Lung (tissue), 12 donors: Measurements from ENCODE around the gene TMEM222. TPM values are rescaled to one million over a fixed set of nuclear protein-coding genes. Genes with fewer than 3 reads are reported as not detected.

Experiments used
- ATAC-seq: fragments of 200-7000 bp; cut with Tn5 transposase; one replicate; pipeline ENCODE4 v1.9.1; 2020; ENCODE audit warnings: moderate number of reproducible peaks; ENCODE audit not compliant: insufficient read depth, low FRiP score
- DNase-seq, 3 donors: peaks; one replicate each; pipeline ENCODE4 v3.0.0-alpha.2; 2013 to 2017
- H3K27ac ChIP-seq, 2 donors: one replicate each; pipeline ENCODE4 v1.5.1; 2013; ENCODE audit warnings: mild to moderate bottlenecking in 2 of 2, moderate library complexity in 2 of 2, control low read depth in 1 of 2, inconsistent platforms in 1 of 2, low read depth in 1 of 2, low read length in 1 of 2
- H3K27me3 ChIP-seq, 3 donors: one replicate each; pipeline ENCODE4 v1.5.1; 2013; ENCODE audit warnings: low read length in 2 of 3; ENCODE audit not compliant: control insufficient read depth in 3 of 3, insufficient read depth in 3 of 3
- H3K36me3 ChIP-seq, 4 donors: one replicate each; pipeline ENCODE4 v1.5.1; 2013; ENCODE audit warnings: low read length in 4 of 4, mild to moderate bottlenecking in 1 of 4, moderate library complexity in 1 of 4; ENCODE audit not compliant: control insufficient read depth in 4 of 4, insufficient read depth in 4 of 4
- H3K4me1 ChIP-seq, 5 donors: one replicate each; pipeline ENCODE4 v1.5.1; 2013; ENCODE audit warnings: low read length in 5 of 5, mild to moderate bottlenecking in 2 of 5, moderate library complexity in 1 of 5; ENCODE audit not compliant: control insufficient read depth in 5 of 5, insufficient read depth in 5 of 5
- H3K4me3 ChIP-seq: one replicate; pipeline ENCODE4 v1.5.1; 2013; ENCODE audit warnings: mild to moderate bottlenecking, control low read depth, moderate library complexity
- H3K9ac ChIP-seq, 2 donors: one replicate each; pipeline ENCODE4 v1.5.1; 2013; ENCODE audit warnings: low read length in 2 of 2, control low read depth in 1 of 2; ENCODE audit not compliant: insufficient read depth in 1 of 2
- H3K9me3 ChIP-seq, 4 donors: one replicate each; pipeline ENCODE4 v1.5.1; 2013; ENCODE audit warnings: low read length in 3 of 4, mild to moderate bottlenecking in 1 of 4, moderate library complexity in 1 of 4; ENCODE audit not compliant: control insufficient read depth in 4 of 4, insufficient read depth in 3 of 4
- WGBS, 2 donors: extraction: QIAGEN DNeasy Blood & Tissue Kit; methylation state at CpG; one replicate each; pipeline ENCODE4 v1.1.7; 2013; 5-methylcytosine and 5-hydroxymethylcytosine counted together
- polyA plus RNA-seq, 2 donors: library from polyadenylated mRNA; stranded (reverse); fragments of 200-250 nt; gene quantifications; one replicate each; pipeline ENCODE4 v1.2.1, GENCODE V29; 2013
- total RNA-seq, 2 donors: library from RNA; depleted of rRNA in 1 of 2; stranded (reverse); fragments of >200 nt in 1 of 2; gene quantifications; one replicate each; pipeline ENCODE4 v1.2.1, GENCODE V29; 2014 to 2021
- TF ChIP-seq, protein P1 (sequence below): IDR thresholded peaks from 2 replicates; pipeline ENCODE4 v1.5.1; 2012; ENCODE audit warnings: mild to moderate bottlenecking; ENCODE audit errors: control extremely low read depth, extremely low read depth
- donor health status: control.
- donor health status: control.
- donor health status: Bipolar disorder and iron deficiency.
- donor health status: healthy.
- donor health status: DM: yes; HTN: yes; CAD: no.

TMEM222 gene
- total and polyA plus RNA-seq, 4 donors, result 25.2 to 51.5 (median 48.4) TPM

DNA sequence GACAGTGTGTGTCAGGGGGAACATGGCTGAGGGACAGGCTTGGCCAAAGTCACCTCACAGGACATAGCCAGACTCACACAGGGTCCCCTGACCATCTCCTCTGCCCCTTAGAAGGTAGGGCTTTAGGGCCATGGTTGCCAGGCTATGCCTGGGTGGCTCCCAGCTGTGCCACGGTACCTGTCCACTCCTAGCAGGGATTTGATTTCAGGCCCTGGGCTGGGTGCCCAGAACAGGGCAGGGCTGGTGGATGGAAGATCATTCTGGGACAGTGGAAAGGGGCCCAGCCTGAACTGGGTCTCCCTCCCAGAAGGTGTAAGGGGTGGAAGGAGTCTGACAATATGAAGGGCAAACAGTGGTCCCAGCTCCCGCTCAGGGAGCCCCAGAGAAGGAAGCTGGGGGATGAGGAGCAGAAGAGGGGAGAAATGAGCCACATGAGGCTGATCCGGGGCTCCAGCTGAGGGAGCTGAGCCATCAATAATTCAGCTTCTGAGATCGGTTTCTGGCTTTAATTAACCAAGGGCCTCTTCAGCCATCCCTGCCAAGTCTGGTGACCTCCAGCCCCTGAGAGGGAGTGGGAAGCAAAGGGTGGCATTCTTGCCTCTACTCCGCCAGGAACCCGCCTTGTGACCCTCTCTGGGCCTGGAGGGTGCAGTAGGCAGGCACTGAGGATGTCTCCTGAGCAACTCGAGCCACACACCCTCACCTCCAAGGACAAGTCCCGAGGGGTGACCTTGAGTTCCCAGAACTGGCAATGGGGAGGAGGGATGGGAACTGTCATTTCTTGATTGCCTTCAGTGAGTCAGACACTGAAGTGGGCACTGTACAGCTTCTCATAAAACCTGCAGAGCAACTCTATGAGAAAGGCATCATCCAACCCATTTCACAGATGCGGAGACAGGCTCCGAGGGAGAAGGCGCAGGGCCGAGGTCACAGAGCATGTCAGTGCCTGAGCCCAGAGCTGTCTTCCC is 59.1 kb downstream of the TMEM222 start:
- Histone ChIP-seq H3K27me3 (no peaks in the 10 kb centered on the region), H3K4me3 (no peak overlapping the region), H3K27ac (no peak overlapping the region), H3K9me3 (no peaks in the 10 kb centered on the region), H3K36me3 (no peaks in the 10 kb centered on the region), H3K9ac (no peak overlapping the region), H3K4me1 (peaks cover 0 to 12% (median 0%) of the 10 kb centered on the region in 5 donors)
- no peak for DNase-seq
- TF ChIP-seq, protein P1, sequence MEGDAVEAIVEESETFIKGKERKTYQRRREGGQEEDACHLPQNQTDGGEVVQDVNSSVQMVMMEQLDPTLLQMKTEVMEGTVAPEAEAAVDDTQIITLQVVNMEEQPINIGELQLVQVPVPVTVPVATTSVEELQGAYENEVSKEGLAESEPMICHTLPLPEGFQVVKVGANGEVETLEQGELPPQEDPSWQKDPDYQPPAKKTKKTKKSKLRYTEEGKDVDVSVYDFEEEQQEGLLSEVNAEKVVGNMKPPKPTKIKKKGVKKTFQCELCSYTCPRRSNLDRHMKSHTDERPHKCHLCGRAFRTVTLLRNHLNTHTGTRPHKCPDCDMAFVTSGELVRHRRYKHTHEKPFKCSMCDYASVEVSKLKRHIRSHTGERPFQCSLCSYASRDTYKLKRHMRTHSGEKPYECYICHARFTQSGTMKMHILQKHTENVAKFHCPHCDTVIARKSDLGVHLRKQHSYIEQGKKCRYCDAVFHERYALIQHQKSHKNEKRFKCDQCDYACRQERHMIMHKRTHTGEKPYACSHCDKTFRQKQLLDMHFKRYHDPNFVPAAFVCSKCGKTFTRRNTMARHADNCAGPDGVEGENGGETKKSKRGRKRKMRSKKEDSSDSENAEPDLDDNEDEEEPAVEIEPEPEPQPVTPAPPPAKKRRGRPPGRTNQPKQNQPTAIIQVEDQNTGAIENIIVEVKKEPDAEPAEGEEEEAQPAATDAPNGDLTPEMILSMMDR, result no peak
- no peak for ATAC-seq
- 79 to 89% methylated on average over 12 of the region's 12 CpGs for WGBS, 2 donors

DNA sequence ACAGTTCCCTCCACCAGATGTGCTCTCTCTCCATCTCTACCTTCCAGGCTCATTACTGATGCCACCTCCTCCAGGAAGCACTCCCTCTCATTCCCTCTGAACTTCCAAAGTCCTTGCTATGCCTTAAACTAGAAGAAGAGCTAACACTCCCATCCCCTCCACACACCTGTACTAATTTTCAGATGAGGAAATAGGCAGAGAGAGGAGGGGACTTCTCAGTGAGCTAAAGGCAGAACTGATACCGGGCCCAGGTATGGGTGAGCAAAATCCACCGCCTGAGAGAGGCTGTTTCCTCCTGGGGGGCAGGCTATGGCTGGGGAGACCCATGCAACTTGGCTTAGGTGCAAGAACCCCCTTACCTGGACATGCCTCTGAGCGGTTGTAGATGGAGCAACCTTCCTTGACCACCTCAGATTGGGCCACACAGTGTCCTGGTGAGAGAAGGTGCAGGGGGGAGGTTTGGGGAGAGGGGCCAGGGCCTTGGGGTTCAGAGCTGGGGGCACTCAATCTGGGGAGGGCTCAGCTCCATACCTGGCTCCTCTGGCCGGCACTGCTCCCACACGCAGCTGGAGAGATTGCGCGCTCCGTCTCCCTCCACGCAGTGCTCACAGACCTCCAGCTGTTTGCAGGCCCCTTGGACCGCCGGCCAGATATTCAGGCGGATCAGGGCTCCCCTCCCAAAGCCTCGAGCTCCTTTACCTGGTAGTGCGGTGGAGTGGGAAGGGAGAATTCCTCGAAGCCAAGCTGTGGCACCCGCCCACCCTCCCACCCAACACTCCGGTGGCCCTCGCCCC is 60.2 kb downstream of the TMEM222 start:
- Histone ChIP-seq H3K4me1 (peaks cover 0 to 12% (median 0%) of the 10 kb centered on the region in 5 donors), H3K9me3 (no peaks in the 10 kb centered on the region), H3K27ac (no peak overlapping the region), H3K36me3 (no peaks in the 10 kb centered on the region), H3K27me3 (no peaks in the 10 kb centered on the region), H3K9ac (no peak overlapping the region), H3K4me3 (no peak overlapping the region)
- TF ChIP-seq, protein P1, result no peak
- DNase-seq, result no peak
- ATAC-seq, result no peak
- WGBS, 2 donors, result 81 to 87% methylated on average over 18 of the region's 18 CpGs

DNA sequence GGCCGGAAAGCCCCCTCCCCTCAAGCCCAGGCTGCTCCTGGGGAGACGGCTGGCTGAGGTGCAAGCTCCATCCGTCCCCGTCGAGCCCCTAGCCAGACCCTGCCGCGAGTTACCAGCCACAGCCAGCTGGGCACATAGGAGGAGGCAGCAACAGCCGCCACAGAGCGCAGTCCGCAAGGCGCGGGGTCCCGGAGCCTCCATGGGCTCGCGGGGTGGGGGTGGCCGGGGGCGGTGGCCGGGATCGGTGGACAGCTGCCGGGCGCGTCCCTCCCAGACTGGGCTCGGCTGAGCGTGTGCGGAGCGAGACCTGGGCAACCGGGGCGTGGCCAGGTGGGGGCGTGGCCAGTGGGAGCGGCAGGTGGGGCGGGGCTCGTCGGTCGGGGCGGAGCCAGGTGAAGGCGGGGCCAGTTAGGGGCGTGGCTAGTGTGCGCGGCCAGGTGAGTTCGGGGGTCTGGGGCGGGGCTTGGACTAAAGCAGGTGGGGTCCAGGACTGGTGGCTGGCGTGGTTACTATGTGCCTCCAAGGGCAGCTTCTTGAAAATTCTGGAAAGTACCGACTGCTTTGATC is 61.2 kb downstream of the TMEM222 start, which contains the start of gene CD164L2:
Gene CD164L2 (minus strand): TSS at position 295 of the 567 bp plus-strand sequence. CDS start 94 bp downstream, at position 201.
- TF ChIP-seq, protein P1, result no peak
- 27 to 31% methylated on average over 41 to 43 of the region's 43 CpGs for WGBS, 2 donors
- DNase-seq (peak in 1 of 3 donors; percentile 39), ATAC-seq (peak; percentile 73)
- Histone ChIP-seq H3K36me3 (no peaks in the 10 kb centered on the region), H3K27ac (no peak within 1 kb of the TSS), H3K27me3 (no peaks in the 10 kb centered on the region), H3K4me1 (peaks cover 0 to 12% (median 0%) of the 10 kb centered on the region in 5 donors), H3K9ac (no peak within 1 kb of the TSS), H3K4me3 (no peak within 1 kb of the TSS), H3K9me3 (no peaks in the 10 kb centered on the region)
